ENCODE measurements around the gene RBFOX2.
"Not testable (repeated sequence)": the region's sequence is repeated elsewhere in the genome, so short reads cannot be mapped to it uniquely, and the experiment has no call there.

Gene RBFOX2

GRCh38 chr22:35728639-35729308 is 299.9 kb downstream of the RBFOX2 start:
- DNase-seq: peak; percentile 47

- no peak for DNase-seq
These were observed 301.2 kb downstream of the RBFOX2 start for GRCh38 chr22:35727436-35727835.

GRCh38 chr22:35726933-35727332 is 301.7 kb downstream of the RBFOX2 start:
- DNase-seq: no peak

- DNase-seq: no peak
These were observed 302.2 kb downstream of the RBFOX2 start for GRCh38 chr22:35726398-35726797.

GRCh38 chr22:35725521-35725920 is 303.1 kb downstream of the RBFOX2 start:
- DNase-seq: no peak

GRCh38 chr22:35721960-35722359 is 306.7 kb downstream of the RBFOX2 start:
- no peak for DNase-seq

GRCh38 chr22:35719212-35719875 is 309.3 kb downstream of the RBFOX2 start:
- DNase-seq: no peak

GRCh38 chr22:35717572-35717971 is 311.1 kb downstream of the RBFOX2 start, which contains the start of gene APOL5:
APOL5 (plus strand) TSS chr22:35717872; CDS start chr22:35717872, 0 bp downstream.
- DNase-seq: no peak

- no peak for DNase-seq
These were observed 316.0 kb downstream of the RBFOX2 start for GRCh38 chr22:35712672-35713071.

- no peak for DNase-seq
These were observed 317.3 kb downstream of the RBFOX2 start for GRCh38 chr22:35711336-35711735.

- DNase-seq: no peak
These were observed 319.7 kb downstream of the RBFOX2 start for GRCh38 chr22:35708917-35709316.

- DNase-seq: no peak
These were observed 320.2 kb downstream of the RBFOX2 start for GRCh38 chr22:35708453-35708852.

- no peak for DNase-seq
These were observed 323.5 kb downstream of the RBFOX2 start for GRCh38 chr22:35705141-35705540.

- DNase-seq: no peak
These were observed 324.6 kb downstream of the RBFOX2 start for GRCh38 chr22:35703861-35704584.

- not testable (repeated sequence) for DNase-seq
These were observed 328.8 kb downstream of the RBFOX2 start for GRCh38 chr22:35699852-35700251.

GRCh38 chr22:35697142-35697541 is 331.5 kb downstream of the RBFOX2 start:
- DNase-seq: no peak

GRCh38 chr22:35695202-35695601 is 333.4 kb downstream of the RBFOX2 start:
- DNase-seq: no peak

GRCh38 chr22:35690001-35690400 is 338.6 kb downstream of the RBFOX2 start:
- DNase-seq: no peak

- DNase-seq: no peak
These were observed 339.5 kb downstream of the RBFOX2 start for GRCh38 chr22:35688913-35689675.

All from activated CD8-positive, alpha-beta memory T cell treated with anti-CD3 and anti-CD28 coated beads for 24 hours (primary cell).